Calu3 (cell line): Measurements from ENCODE around the gene CEP43. TPM values are rescaled to one million over a fixed set of nuclear protein-coding genes. Genes with fewer than 3 reads are reported as not detected.

Experiments used
- BruUV-seq: library from RNA; stranded (reverse); fragments of 400-500 nt; replicated peaks from 2 replicates; lab custom pipeline; 2021; lab: Mats Ljungman, UMichigan
- CTCF ChIA-PET: fragments of 300-600 bp; sonication (Branson Sonifier 250); formaldehyde crosslinking; loops from one replicate; lab custom pipeline; 2022; ENCODE audit warnings: antibody characterized with exemption; lab: Charles Lee
- DNase-seq: peaks from one replicate; pipeline ENCODE4 v3.0.0; 2022
- H3K27ac Mint-ChIP-seq: one replicate; pipeline ENCODE4 v1.8.0; 2022; ENCODE audit warnings: mixed read lengths; ENCODE audit not compliant: unreplicated experiment
- H3K27me3 Mint-ChIP-seq: one replicate; pipeline ENCODE4 v1.8.0; 2022; ENCODE audit warnings: mixed read lengths; ENCODE audit not compliant: unreplicated experiment
- H3K36me3 Mint-ChIP-seq: one replicate; pipeline ENCODE4 v1.8.0; 2022; ENCODE audit warnings: mild to moderate bottlenecking, moderate library complexity, mixed read lengths; ENCODE audit not compliant: insufficient read depth, unreplicated experiment
- H3K4me1 Mint-ChIP-seq: one replicate; pipeline ENCODE4 v1.8.0; 2022; ENCODE audit warnings: mild to moderate bottlenecking, low read depth, mixed read lengths; ENCODE audit not compliant: unreplicated experiment
- H3K4me3 Mint-ChIP-seq: one replicate; pipeline ENCODE4 v1.8.0; 2022; ENCODE audit warnings: mild to moderate bottlenecking, low read depth, moderate library complexity, mixed read lengths; ENCODE audit not compliant: unreplicated experiment
- H3K9me3 Mint-ChIP-seq: one replicate; pipeline ENCODE4 v1.8.0; 2022; ENCODE audit warnings: low read depth, mixed read lengths; ENCODE audit not compliant: unreplicated experiment
- CTCF ChIP-seq: fragments of 200-600 bp; IDR thresholded peaks from one replicate; pipeline ENCODE4 v1.8.0; 2022; ENCODE audit warnings: antibody characterized with exemption; ENCODE audit not compliant: unreplicated experiment
- intact Hi-C: fragments of 100-400 bp; cut with micrococcal nuclease; formaldehyde crosslinking; loops from one replicate; pipeline ENCODE4 v1.10.0; 2022; ENCODE audit not compliant: unreplicated experiment
- microRNA-seq: library from miRNA; unstranded; fragments of <30 nt; microRNA quantifications from one replicate; pipeline ENCODE4 v1.2.0, GENCODE V29; 2022
- total RNA-seq: library from RNA; stranded (reverse); gene quantifications from 2 replicates; pipeline ENCODE4 v1.2.3, GENCODE V29; 2022

The CEP43 gene
- total RNA-seq, 1 experiment from 2014 or later: 34.9 TPM

- no peaks in the 10 kb centered on the region for H3K9me3 Mint-ChIP-seq
- no peaks in the 10 kb centered on the region for H3K4me1 Mint-ChIP-seq
- no TSS peak for BruUV-seq
- no peak overlapping the region for H3K4me3 Mint-ChIP-seq
- no peak for TF ChIP-seq CTCF
- H3K36me3 Mint-ChIP-seq: peaks cover 14% of the 10 kb centered on the region
- CTCF ChIA-PET: no interaction called here
- no peak for DNase-seq
- H3K27ac Mint-ChIP-seq: no peak overlapping the region
- intact Hi-C loops: no loop called here
- H3K27me3 Mint-ChIP-seq: no peaks in the 10 kb centered on the region
Observed at GRCh38 chr6:167044696-167045095, 45.5 kb downstream of the CEP43 start.

GRCh38 chr6:167045828-167046580, 46.8 kb downstream of the CEP43 start:
- intact Hi-C loops: no loop called here
- no peaks in the 10 kb centered on the region for H3K27me3 Mint-ChIP-seq
- H3K4me1 Mint-ChIP-seq: no peaks in the 10 kb centered on the region
- no peak overlapping the region for H3K4me3 Mint-ChIP-seq
- H3K9me3 Mint-ChIP-seq: no peaks in the 10 kb centered on the region
- CTCF ChIA-PET: interaction anchor here (0.6 to 0.8 kb wide), 2 partner anchors 11 to 51 kb away, joined by 3 to 5 read pairs; no protein-coding TSS in a partner anchor
- peaks cover 14% of the 10 kb centered on the region for H3K36me3 Mint-ChIP-seq
- no peak for TF ChIP-seq CTCF
- BruUV-seq: no TSS peak
- peak; percentile 18 for DNase-seq
- H3K27ac Mint-ChIP-seq: no peak overlapping the region

GRCh38 chr6:167046861-167047495, 47.8 kb downstream of the CEP43 start:
- TF ChIP-seq CTCF: no peak
- intact Hi-C loops: no loop called here
- Mint-ChIP-seq H3K36me3 (peaks cover 14% of the 10 kb centered on the region), H3K9me3 (no peaks in the 10 kb centered on the region), H3K4me3 (no peak overlapping the region), H3K27me3 (no peaks in the 10 kb centered on the region), H3K4me1 (no peaks in the 10 kb centered on the region), H3K27ac (no peak overlapping the region)
- no TSS peak for BruUV-seq
- DNase-seq: no peak
- CTCF ChIA-PET: no interaction called here

- no peaks in the 10 kb centered on the region for H3K9me3 Mint-ChIP-seq
- H3K4me1 Mint-ChIP-seq: no peaks in the 10 kb centered on the region
- BruUV-seq: no TSS peak
- DNase-seq: no peak
- no peak overlapping the region for H3K4me3 Mint-ChIP-seq
- H3K27me3 Mint-ChIP-seq: no peaks in the 10 kb centered on the region
- CTCF ChIA-PET: no interaction called here
- intact Hi-C loops: no loop called here
- H3K36me3 Mint-ChIP-seq: peaks cover 14% of the 10 kb centered on the region
- no peak for TF ChIP-seq CTCF
- no peak overlapping the region for H3K27ac Mint-ChIP-seq
Observed at GRCh38 chr6:167047554-167047953, 48.4 kb downstream of the CEP43 start.

Small RNA genes lying within 50 kb of the gene (microRNA-seq; reads per million reads assigned to microRNA genes)
- 4.2 reads per million, percentile 9 among the genes with 10 or more reads in this experiment for gene MIR3939

Other genes with a start within 250 kb of the CEP43 start
- gene RNASET2, start 42.8 kb upstream of the CEP43 start, total RNA-seq: 65.2 and 70.2 TPM in 2 replicates
- not detected in 2 replicates for gene CCR6, start 123.7 kb downstream of the CEP43 start, total RNA-seq
- not detected in 2 replicates for gene GPR31, start 158.6 kb downstream of the CEP43 start, total RNA-seq